Fibroblast of lung (primary cell): Measurements from ENCODE around the gene MTHFD2. TPM values are rescaled to one million over a fixed set of nuclear protein-coding genes. Genes with fewer than 3 reads are reported as not detected.

Experiments used
- DNase-seq, 2 donors: peaks; one replicate each; pipeline versions ENCODE4 v3.0.0 to v3.0.0-alpha.2; 2010; ENCODE audit warnings: low read depth in 2 of 2
- H2AFZ ChIP-seq: 2 replicates; pipeline ENCODE4 v1.5.1; 2012; ENCODE audit warnings: low read length, control low read depth, inconsistent platforms
- H3K27ac ChIP-seq: 2 replicates; pipeline ENCODE4 v1.5.1; 2011; ENCODE audit warnings: low read length, control low read depth; ENCODE audit not compliant: insufficient read depth
- H3K27me3 ChIP-seq: 2 replicates; pipeline ENCODE4 v1.5.1; 2011; ENCODE audit warnings: mild to moderate bottlenecking, low read length; ENCODE audit not compliant: control insufficient read depth, insufficient read depth
- H3K36me3 ChIP-seq: 2 replicates; pipeline ENCODE4 v1.5.1; 2011; ENCODE audit warnings: low read length; ENCODE audit not compliant: control insufficient read depth, insufficient read depth
- H3K4me1 ChIP-seq: 2 replicates; pipeline ENCODE4 v1.5.1; 2011; ENCODE audit warnings: low read length; ENCODE audit not compliant: control insufficient read depth, insufficient read depth; ENCODE audit errors: extremely low read depth
- H3K4me2 ChIP-seq: 2 replicates; pipeline ENCODE4 v1.5.1; 2011; ENCODE audit warnings: low read length, control low read depth; ENCODE audit not compliant: insufficient read depth; ENCODE audit errors: extremely low read depth
- H3K4me3 ChIP-seq, 4 experiments: fragments of 200-600 bp in 1 of 4; sonication (generic) in 1 of 4; replicated peaks in 1 of 4; 2 replicates each; pipeline ENCODE4 v1.5.1; 2011 to 2016; ENCODE audit warnings: low read length in 4 of 4, low read depth in 3 of 4, mild to moderate bottlenecking in 3 of 4, control low read depth in 2 of 4, inconsistent platforms in 1 of 4, mixed read lengths in 1 of 4; ENCODE audit not compliant: insufficient read depth in 1 of 4; ENCODE audit errors: control extremely low read depth in 1 of 4
- H3K79me2 ChIP-seq: 2 replicates; pipeline ENCODE4 v1.5.1; 2012; ENCODE audit warnings: mild to moderate bottlenecking, low read length, inconsistent platforms; ENCODE audit not compliant: control insufficient read depth, insufficient read depth
- H3K9ac ChIP-seq: 2 replicates; pipeline ENCODE4 v1.5.1; 2011; ENCODE audit warnings: mild to moderate bottlenecking, low read length, control low read depth; ENCODE audit not compliant: insufficient read depth
- H3K9me3 ChIP-seq: 2 replicates; pipeline ENCODE4 v1.5.1; 2012; ENCODE audit warnings: low read depth, low read length; ENCODE audit not compliant: control insufficient read depth, insufficient read depth
- H4K20me1 ChIP-seq: 2 replicates; pipeline ENCODE4 v1.5.1; 2011; ENCODE audit warnings: low read length; ENCODE audit not compliant: control insufficient read depth, insufficient read depth; ENCODE audit errors: extremely low read depth
- EZH2 ChIP-seq: IDR thresholded peaks from 2 replicates; pipeline ENCODE4 v1.5.1; 2012; ENCODE audit warnings: low read length, control low read depth, mild to moderate bottlenecking; ENCODE audit errors: missing control alignments
- polyA plus RNA-seq, 2 donors: library from polyadenylated mRNA; depleted of rRNA in 1 of 2; stranded (reverse) in 1 of 2; unstranded in 1 of 2; fragments of >200 nt; gene quantifications; 2 replicates each; pipeline ENCODE4 v1.2.1, GENCODE V29; 2011 to 2012; ENCODE audit warnings: missing spikeins in 1 of 2
- total RNA-seq: library from RNA; depleted of rRNA; stranded (reverse); fragments of >200 nt; gene quantifications from 2 replicates; pipeline ENCODE4 v1.2.1, GENCODE V29; 2014
- TF ChIP-seq, protein P1 (sequence below), 2 donors: IDR thresholded peaks in 1 of 2; conservative IDR thresholded peaks in 1 of 2; 1 replicate in 1 of 2; 2 replicates in 1 of 2; pipeline ENCODE4 v1.5.1; 2011 to 2012; ENCODE audit warnings: low read length in 2 of 2, control low read depth in 1 of 2, inconsistent platforms in 1 of 2, low read depth in 1 of 2, mild to moderate bottlenecking in 1 of 2

MTHFD2 gene
- total and polyA plus RNA-seq, 2 donors (not counting 1 experiment from before 2014, with no cell fraction given), result 95.4 to 334 TPM

DNA sequence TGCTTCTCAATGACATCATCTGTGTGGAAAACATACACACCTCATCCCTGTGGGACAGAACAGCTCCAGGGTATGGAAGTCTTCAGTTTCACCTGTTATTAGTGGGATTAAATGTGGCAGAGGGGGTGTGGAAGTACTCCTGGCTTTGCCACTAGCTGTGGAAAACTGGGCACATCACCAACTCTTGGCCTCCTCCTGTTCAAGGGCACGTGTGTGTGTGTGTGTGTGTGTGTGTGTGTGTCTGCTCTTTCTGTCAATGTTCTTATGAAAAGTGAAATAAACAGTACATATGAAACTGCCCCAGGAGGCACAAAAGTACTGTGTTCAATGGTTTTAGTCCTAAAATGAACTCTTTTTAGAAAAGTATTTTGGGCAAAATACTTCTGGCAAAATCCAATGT lies 65.9 kb downstream of the MTHFD2 start:
- Histone ChIP-seq H3K9me3 (no peaks in the 10 kb centered on the region), H3K36me3 (no peaks in the 10 kb centered on the region), H3K27ac (no peak overlapping the region)

DNA sequence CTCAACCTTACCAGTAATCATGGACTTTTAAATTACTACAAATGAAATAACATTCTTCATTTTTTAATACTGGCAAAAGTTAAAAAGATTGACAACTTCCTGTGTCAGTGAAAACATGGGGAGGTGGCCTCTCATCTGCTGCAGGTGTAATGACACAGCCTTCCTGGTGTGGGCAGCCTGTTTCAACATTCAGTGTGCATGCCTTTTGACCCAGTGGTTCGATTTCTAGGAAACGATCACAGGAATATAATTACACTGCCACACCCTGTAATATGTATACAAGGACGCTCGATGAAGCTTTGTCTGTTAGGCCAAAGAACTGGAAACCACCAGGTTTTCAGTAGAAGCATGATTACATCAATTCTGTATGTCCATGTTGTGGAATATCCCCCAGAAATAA lies 68.7 kb downstream of the MTHFD2 start:
- no peaks in the 10 kb centered on the region for H3K36me3 ChIP-seq
- no peaks in the 10 kb centered on the region for H3K79me2 ChIP-seq
- H2AFZ ChIP-seq, result no peak overlapping the region
- H3K4me3 ChIP-seq, result no peak overlapping the region
- H3K9me3 ChIP-seq, result no peaks in the 10 kb centered on the region
- no peak overlapping the region for H3K4me2 ChIP-seq
- H3K27me3 ChIP-seq, result peaks cover 3% of the 10 kb centered on the region
- H3K9ac ChIP-seq, result no peak overlapping the region
- H4K20me1 ChIP-seq, result no peaks in the 10 kb centered on the region
- no peak for TF ChIP-seq EZH2
- TF ChIP-seq, protein P1, sequence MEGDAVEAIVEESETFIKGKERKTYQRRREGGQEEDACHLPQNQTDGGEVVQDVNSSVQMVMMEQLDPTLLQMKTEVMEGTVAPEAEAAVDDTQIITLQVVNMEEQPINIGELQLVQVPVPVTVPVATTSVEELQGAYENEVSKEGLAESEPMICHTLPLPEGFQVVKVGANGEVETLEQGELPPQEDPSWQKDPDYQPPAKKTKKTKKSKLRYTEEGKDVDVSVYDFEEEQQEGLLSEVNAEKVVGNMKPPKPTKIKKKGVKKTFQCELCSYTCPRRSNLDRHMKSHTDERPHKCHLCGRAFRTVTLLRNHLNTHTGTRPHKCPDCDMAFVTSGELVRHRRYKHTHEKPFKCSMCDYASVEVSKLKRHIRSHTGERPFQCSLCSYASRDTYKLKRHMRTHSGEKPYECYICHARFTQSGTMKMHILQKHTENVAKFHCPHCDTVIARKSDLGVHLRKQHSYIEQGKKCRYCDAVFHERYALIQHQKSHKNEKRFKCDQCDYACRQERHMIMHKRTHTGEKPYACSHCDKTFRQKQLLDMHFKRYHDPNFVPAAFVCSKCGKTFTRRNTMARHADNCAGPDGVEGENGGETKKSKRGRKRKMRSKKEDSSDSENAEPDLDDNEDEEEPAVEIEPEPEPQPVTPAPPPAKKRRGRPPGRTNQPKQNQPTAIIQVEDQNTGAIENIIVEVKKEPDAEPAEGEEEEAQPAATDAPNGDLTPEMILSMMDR (conservative IDR thresholded peaks at IDR 0.05 in 1 of 2, IDR thresholded peaks at IDR 0.05 in 1 of 2; ENCODE audit: low read depth in 1 of 2, low read length in 2 of 2), result peak in 1 of 2 donors; percentile 13
- no peaks in the 10 kb centered on the region for H3K4me1 ChIP-seq
- DNase-seq, result peak in 1 of 2 donors; percentile 4
- no peak overlapping the region for H3K27ac ChIP-seq

More for the DNA sequence above, 65.9 kb downstream of the MTHFD2 start:
- no peaks in the 10 kb centered on the region for H4K20me1 ChIP-seq
- no peaks in the 10 kb centered on the region for H3K4me1 ChIP-seq
- H3K27me3 ChIP-seq, result no peaks in the 10 kb centered on the region
- H3K4me2 ChIP-seq, result no peak overlapping the region
- H3K79me2 ChIP-seq, result no peaks in the 10 kb centered on the region
- no peak overlapping the region for H3K4me3 ChIP-seq
- no peak for DNase-seq
- TF ChIP-seq EZH2, result no peak
- TF ChIP-seq, protein P1 (conservative IDR thresholded peaks at IDR 0.05 in 1 of 2, IDR thresholded peaks at IDR 0.05 in 1 of 2; ENCODE audit: low read depth in 1 of 2, low read length in 2 of 2), result no peak
- H3K9ac ChIP-seq, result no peak overlapping the region
- no peak overlapping the region for H2AFZ ChIP-seq

Other genes with a start within 250 kb of the MTHFD2 start
- gene TET3, start 213.7 kb upstream of the MTHFD2 start, total RNA-seq, result 2.6 and 3.1 TPM in 2 replicates
- 1.6 and 2.1 TPM in 2 replicates for gene TET3, start 213.7 kb upstream of the MTHFD2 start, polyA plus RNA-seq
- gene BOLA3, start 50.7 kb upstream of the MTHFD2 start, total RNA-seq, result 19.5 and 28.2 TPM in 2 replicates
- 48.8 and 55.7 TPM in 2 replicates for gene BOLA3, start 50.7 kb upstream of the MTHFD2 start, polyA plus RNA-seq
- 80.9 and 87.4 TPM in 2 replicates for gene MOB1A, start 19.7 kb upstream of the MTHFD2 start, total RNA-seq
- gene MOB1A, start 19.7 kb upstream of the MTHFD2 start, polyA plus RNA-seq, result 61.6 and 80.3 TPM in 2 replicates
- under 0.01 and 0.17 TPM in 2 replicates for gene SLC4A5, start 144.8 kb downstream of the MTHFD2 start, total RNA-seq
- 0.12 and 0.19 TPM in 2 replicates for gene SLC4A5, start 144.8 kb downstream of the MTHFD2 start, polyA plus RNA-seq
- gene DCTN1, start 181.7 kb downstream of the MTHFD2 start, total RNA-seq, result 157 and 228 TPM in 2 replicates
- 133 and 193 TPM in 2 replicates for gene DCTN1, start 181.7 kb downstream of the MTHFD2 start, polyA plus RNA-seq
- gene C2orf81, start 223.0 kb downstream of the MTHFD2 start, total RNA-seq, result 0.77 and 1.5 TPM in 2 replicates
- 0.25 and 0.37 TPM in 2 replicates for gene C2orf81, start 223.0 kb downstream of the MTHFD2 start, polyA plus RNA-seq
- gene WDR54, start 223.1 kb downstream of the MTHFD2 start, total RNA-seq, result 23.9 and 27.1 TPM in 2 replicates
- gene WDR54, start 223.1 kb downstream of the MTHFD2 start, polyA plus RNA-seq, result 24.3 and 34.0 TPM in 2 replicates
- gene RTKN, start 243.3 kb downstream of the MTHFD2 start, total RNA-seq, result 11.8 and 16.0 TPM in 2 replicates
- 8.3 and 10.0 TPM in 2 replicates for gene RTKN, start 243.3 kb downstream of the MTHFD2 start, polyA plus RNA-seq